Right cardiac atrium (tissue), 5 donors: ENCODE measurements around the gene ANKRD35. TPM values are rescaled to one million over a fixed set of nuclear protein-coding genes. Genes with fewer than 3 reads are reported as not detected.
"Not testable (repeated sequence)": the region's sequence is repeated elsewhere in the genome, so short reads cannot be mapped to it uniquely, and the experiment has no call there.

Source experiments
- ATAC-seq, 2 donors: fragments of 200-7000 bp; cut with Tn5 transposase; one replicate each; pipeline versions ENCODE4 v1.8.0 to v1.9.1; 2020; ENCODE audit warnings: moderate library complexity in 2 of 2, mild to moderate bottlenecking in 1 of 2
- DNase-seq, 3 donors: peaks; one replicate each; pipeline ENCODE4 v3.0.0-alpha.2; 2020
- H3K27ac ChIP-seq: one replicate; pipeline ENCODE4 v1.5.1; 2013; ENCODE audit warnings: mild to moderate bottlenecking, low read length, control low read depth, moderate library complexity
- H3K27me3 ChIP-seq: one replicate; pipeline ENCODE4 v1.6.1; 2013; ENCODE audit not compliant: control insufficient read depth, insufficient read depth
- H3K4me1 ChIP-seq: one replicate; pipeline ENCODE4 v1.6.1; 2013; ENCODE audit warnings: low read length; ENCODE audit not compliant: control insufficient read depth, insufficient read depth
- H3K4me3 ChIP-seq: one replicate; pipeline ENCODE4 v1.5.1; 2013; ENCODE audit warnings: low read length, control low read depth
- H3K9me3 ChIP-seq: one replicate; pipeline ENCODE4 v1.6.1; 2013; ENCODE audit warnings: low read length; ENCODE audit not compliant: control insufficient read depth
- WGBS: extraction: QIAGEN DNeasy Blood & Tissue Kit; methylation state at CpG from one replicate; pipeline ENCODE4 v1.1.7; 2013; 5-methylcytosine and 5-hydroxymethylcytosine counted together
- intact Hi-C, 4 donors: fragments of 100-400 bp; cut with DNase I; formaldehyde crosslinking; loops; one replicate each; pipeline versions ENCODE4 v1.11.0 to v1.14.0; 2022 to 2023
- polyA plus RNA-seq: library from polyadenylated mRNA; stranded (reverse); fragments of 200-250 nt; gene quantifications from one replicate; pipeline ENCODE4 v1.2.3, GENCODE V29; 2013
- total RNA-seq, 4 donors: library from RNA; stranded (reverse); fragmentation: NEBNext Ultra II Directional; extraction: Animal tissue kit (Norgen Biotek cat#: 25700); gene quantifications; one replicate each; pipeline ENCODE4 v1.2.1, GENCODE V29; 2021
- donor health status: healthy with polysubstance abuse.
- donor health status: DM: no; HTN: yes; CAD: no.
- donor health status: DM: no; HTN: no; CAD: no.
- donor health status: DM: no; HTN: yes; CAD: no; lungs with severe emphysema.
- donor health status: DM: yes; HTN: yes; CAD: no.

ANKRD35 gene
- total and polyA plus RNA-seq, 5 donors, result 1.4 to 2.3 (median 2.0) TPM

DNA sequence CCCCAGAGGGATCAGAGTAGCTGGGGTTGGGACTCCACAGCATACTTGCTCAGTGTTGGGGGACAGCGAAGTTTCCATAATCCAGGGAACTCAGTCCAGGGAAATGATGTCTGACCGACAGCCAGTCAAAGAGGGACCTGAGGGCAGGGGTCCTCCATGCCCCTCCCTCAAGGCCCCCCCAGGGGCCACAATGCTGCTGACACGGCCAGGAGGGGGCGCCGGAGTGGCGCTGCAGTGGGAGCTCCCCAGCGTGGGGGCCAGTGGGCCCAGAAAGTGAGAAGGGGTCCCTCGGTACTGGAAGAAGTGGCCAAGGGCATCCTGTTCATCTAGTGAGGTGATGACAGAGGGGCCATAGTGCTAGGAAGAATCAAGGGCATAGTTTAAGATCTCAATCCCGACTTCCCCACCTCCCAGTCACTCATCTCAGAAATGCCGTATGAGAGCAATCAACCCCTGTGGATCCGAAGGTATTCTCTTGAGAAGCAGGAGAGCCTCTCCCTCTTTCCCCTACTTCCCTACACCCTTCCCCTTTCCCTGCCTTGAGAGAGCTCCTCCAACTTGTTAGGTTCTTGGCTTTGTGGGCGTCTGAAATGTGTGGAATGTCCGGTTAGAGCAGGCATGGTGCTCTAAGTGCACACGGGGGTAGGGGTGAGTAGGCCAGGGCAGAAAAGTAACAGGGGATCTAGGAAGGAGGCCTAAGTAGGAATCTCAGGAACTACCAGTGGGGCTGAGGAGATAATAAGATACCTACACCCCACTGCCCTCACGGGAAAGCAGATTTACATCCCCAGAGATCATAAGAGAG lies 36.1 kb downstream of the ANKRD35 start:
- Histone ChIP-seq H3K27me3 (no peaks in the 10 kb centered on the region), H3K4me1 (no peaks in the 10 kb centered on the region), H3K9me3 (no peaks in the 10 kb centered on the region), H3K4me3 (no peak overlapping the region), H3K27ac (no peak overlapping the region)
- DNase-seq, result no peak
- intact Hi-C loops, result loop anchor here in 3 of 4 donors (5.0 to 10.0 kb wide), 3 partner anchors 65 to 165 kb away; partner anchors contain the start of genes ITGA10 (in 1 of the 3) and PEX11B (in 1 of the 3)
- 67% methylated on average over 15 of the region's 15 CpGs for WGBS
- no peak for ATAC-seq

DNA sequence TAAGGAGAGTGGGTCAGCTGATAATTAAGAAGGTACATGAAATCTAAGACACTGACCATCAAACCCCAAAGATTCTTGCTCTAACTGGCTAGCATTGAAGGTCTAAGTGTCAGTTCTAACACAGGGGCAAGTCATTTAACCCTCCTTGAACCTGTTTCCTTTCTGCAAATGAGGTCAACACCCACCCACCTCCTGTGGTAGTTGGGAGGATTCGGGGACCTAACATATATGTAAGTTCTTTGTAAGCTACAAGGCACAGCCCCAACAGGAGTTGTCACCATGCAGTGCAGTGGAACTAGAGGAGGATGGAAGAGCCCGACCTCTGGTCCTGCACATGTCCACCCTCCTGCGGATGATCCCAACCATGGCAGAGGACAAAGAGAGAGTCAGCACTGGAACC lies 37.8 kb downstream of the ANKRD35 start:
- H3K27ac ChIP-seq, result no peak overlapping the region
- DNase-seq, result no peak
- H3K4me1 ChIP-seq, result no peaks in the 10 kb centered on the region
- ATAC-seq, result no peak
- intact Hi-C loops, result loop anchor here in 3 of 4 donors (5.0 to 10.0 kb wide), 3 partner anchors 67 to 167 kb away; partner anchors contain the start of genes ITGA10 (in 1 of the 3) and PEX11B (in 1 of the 3)
- 71% methylated on average over 3 of the region's 3 CpGs for WGBS
- no peaks in the 10 kb centered on the region for H3K27me3 ChIP-seq
- H3K4me3 ChIP-seq, result no peak overlapping the region
- no peaks in the 10 kb centered on the region for H3K9me3 ChIP-seq

GRCh38 chr1:145846201-145846612 lies 39.5 kb downstream of the ANKRD35 start:
- intact Hi-C loops, result loop anchor here in 3 of 4 donors (5.0 to 10.0 kb wide), 3 partner anchors 69 to 169 kb away; partner anchors contain the start of genes ITGA10 (in 1 of the 3) and PEX11B (in 1 of the 3)
- H3K4me3 ChIP-seq, result peak overlapping the region; percentile 63
- DNase-seq (no peak), ATAC-seq (peak; percentile 34 to 63)
- no peaks in the 10 kb centered on the region for H3K4me1 ChIP-seq
- no peaks in the 10 kb centered on the region for H3K9me3 ChIP-seq
- peak overlapping the region; percentile 14 for H3K27ac ChIP-seq
- 61% methylated on average over 3 of the region's 3 CpGs for WGBS
- no peaks in the 10 kb centered on the region for H3K27me3 ChIP-seq

DNA sequence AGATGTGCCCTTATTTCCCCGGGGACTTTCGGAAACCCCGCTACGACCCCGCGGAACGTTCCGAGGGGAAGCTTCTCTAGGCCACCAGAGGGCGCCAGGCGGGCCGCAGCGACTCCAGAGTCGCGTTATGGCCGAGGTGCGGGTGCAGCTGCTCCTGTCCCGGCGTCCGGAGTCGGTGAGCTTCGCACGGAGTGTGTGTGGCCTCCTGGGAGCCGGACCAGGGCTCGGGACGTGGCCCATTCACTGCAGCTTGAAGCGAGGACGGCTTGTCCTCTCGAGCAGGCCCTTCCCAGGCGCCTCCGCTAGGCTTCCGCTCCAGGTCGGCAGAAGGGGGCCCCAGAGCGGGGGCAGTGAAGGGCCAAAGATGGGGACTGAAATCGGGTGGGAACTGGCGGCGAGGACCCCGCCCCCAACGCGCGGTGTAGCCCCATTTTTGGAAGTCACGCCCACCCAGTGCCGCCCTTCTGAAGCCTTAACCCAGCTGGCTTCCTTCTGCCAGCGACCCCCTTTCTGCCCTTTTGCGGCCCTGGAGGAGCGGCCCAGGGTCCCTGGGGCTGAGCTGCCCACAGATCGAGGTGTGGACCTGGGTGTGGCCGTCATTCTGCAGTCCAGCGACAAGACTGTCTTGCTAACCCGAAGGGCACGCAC lies 40.0 kb downstream of the ANKRD35 start, which contains the start of gene NUDT17:
TSS of gene NUDT17 (plus strand) at position 117 of the 648 bp plus-strand sequence. CDS start at position 128, 11 bp downstream.
- H3K27ac ChIP-seq, result peak within 1 kb of the TSS; percentile 63
- DNase-seq (peak; percentile 87 to 94 (median 92)), ATAC-seq (peak; percentile 85 to 88)
- H3K27me3 ChIP-seq, result no peaks in the 10 kb centered on the region
- H3K4me1 ChIP-seq, result no peaks in the 10 kb centered on the region
- 1% methylated on average over 50 of the region's 50 CpGs for WGBS
- H3K4me3 ChIP-seq, result peak within 1 kb of the TSS; percentile 63
- intact Hi-C loops, result loop anchor here in 3 of 4 donors (5.0 to 10.0 kb wide), 3 partner anchors 69 to 169 kb away; partner anchors contain the start of genes ITGA10 (in 1 of the 3) and PEX11B (in 1 of the 3)
- H3K9me3 ChIP-seq, result no peaks in the 10 kb centered on the region

GRCh38 chr1:145845144-145845513 lies 40.5 kb downstream of the ANKRD35 start:
- 14% methylated on average over 4 of the region's 4 CpGs for WGBS
- peak overlapping the region; percentile 63 for H3K4me3 ChIP-seq
- H3K27ac ChIP-seq, result no peak overlapping the region
- H3K27me3 ChIP-seq, result no peaks in the 10 kb centered on the region
- peak; percentile 15 to 51 for ATAC-seq
- no peaks in the 10 kb centered on the region for H3K9me3 ChIP-seq
- intact Hi-C loops, result loop anchor here in 3 of 4 donors (5.0 to 10.0 kb wide), 3 partner anchors 70 to 170 kb away; partner anchors contain the start of genes ITGA10 (in 1 of the 3) and PEX11B (in 1 of the 3)
- no peaks in the 10 kb centered on the region for H3K4me1 ChIP-seq
- DNase-seq, result no peak

- Histone ChIP-seq H3K9me3 (no peaks in the 10 kb centered on the region), H3K4me1 (no peaks in the 10 kb centered on the region), H3K27me3 (no peaks in the 10 kb centered on the region), H3K27ac (no peak overlapping the region), H3K4me3 (no peak overlapping the region)
- ATAC-seq (no peak), DNase-seq (no peak)
- 94% methylated on average over 3 of the region's 3 CpGs for WGBS
- intact Hi-C loops, result loop anchor here in 3 of 4 donors (5.0 to 10.0 kb wide), 3 partner anchors 72 to 172 kb away; partner anchors contain the start of genes ITGA10 (in 1 of the 3) and PEX11B (in 1 of the 3)
Observed at GRCh38 chr1:145843031-145843430, 42.6 kb downstream of the ANKRD35 start.

- H3K4me1 ChIP-seq, result no peaks in the 10 kb centered on the region
- DNase-seq (no peak), ATAC-seq (no peak)
- 94% methylated on average over 1 of the region's 1 CpG for WGBS
- no peak overlapping the region for H3K27ac ChIP-seq
- H3K4me3 ChIP-seq, result no peak overlapping the region
- H3K27me3 ChIP-seq, result no peaks in the 10 kb centered on the region
- no peaks in the 10 kb centered on the region for H3K9me3 ChIP-seq
- intact Hi-C loops, result no loop called here
Observed at GRCh38 chr1:145837656-145838055, 48.0 kb downstream of the ANKRD35 start.

DNA sequence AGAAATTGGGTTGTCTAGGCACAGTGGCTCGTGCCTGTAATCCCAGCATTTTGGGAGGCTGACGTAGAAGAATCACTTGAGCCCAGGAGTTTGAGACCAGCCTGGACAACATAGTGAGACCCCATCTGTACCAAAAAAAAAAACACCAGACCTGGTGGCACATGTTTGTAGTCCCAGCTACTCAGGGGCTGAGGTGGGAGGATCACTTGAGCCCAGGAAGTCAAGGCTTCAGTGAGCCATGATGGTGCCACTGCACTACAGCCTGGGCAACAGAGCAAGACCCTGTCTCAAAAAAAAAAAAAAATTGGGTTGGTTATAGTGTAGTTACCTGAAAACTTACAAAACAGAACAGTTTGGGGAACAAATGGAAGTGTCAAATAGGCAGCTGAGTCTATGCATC lies 54.9 kb downstream of the ANKRD35 start:
- H3K4me3 ChIP-seq, ATAC-seq, H3K4me1 ChIP-seq, H3K27me3 ChIP-seq, H3K9me3 ChIP-seq, intact Hi-C loops, DNase-seq, H3K27ac ChIP-seq: not testable (repeated sequence)
- WGBS, result 99% methylated on average over 2 of the region's 2 CpGs

DNA sequence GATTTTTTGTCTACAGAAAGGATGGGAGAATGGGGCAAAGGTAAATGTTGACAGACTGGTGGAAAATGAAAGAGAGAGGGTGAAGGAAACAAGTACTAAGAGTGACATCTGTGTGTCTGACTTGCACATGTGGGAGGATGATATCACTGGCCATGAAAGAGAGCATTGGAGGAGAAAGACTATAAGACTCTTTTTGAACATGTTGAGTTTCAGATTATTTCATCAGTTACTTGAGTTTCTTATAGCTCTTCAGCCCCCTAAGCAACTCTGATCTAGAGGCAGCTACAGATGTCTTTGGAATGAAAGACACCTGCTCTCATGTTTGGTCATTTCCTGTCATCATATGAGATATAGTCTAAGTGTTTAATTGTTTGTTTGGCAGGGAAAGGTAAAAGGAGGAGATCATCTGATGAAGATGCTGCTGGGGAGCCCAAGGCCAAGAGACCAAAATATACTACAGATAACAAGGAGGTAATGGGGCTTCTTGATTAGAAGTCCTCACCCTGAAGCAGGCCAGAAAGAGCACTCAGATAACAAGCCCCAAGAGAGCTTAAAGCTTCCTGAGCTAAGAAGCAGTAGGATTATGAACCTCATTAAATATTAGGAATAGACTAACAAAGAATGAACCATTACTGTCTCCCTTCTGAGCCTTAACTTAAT lies 57.2 kb downstream of the ANKRD35 start:
- no peaks in the 10 kb centered on the region for H3K9me3 ChIP-seq
- ATAC-seq (no peak), DNase-seq (no peak)
- intact Hi-C loops, result no loop called here
- H3K4me1 ChIP-seq, result peaks cover 3% of the 10 kb centered on the region
- no peak overlapping the region for H3K4me3 ChIP-seq
- no peak overlapping the region for H3K27ac ChIP-seq
- H3K27me3 ChIP-seq, result no peaks in the 10 kb centered on the region

- H3K27me3 ChIP-seq, result no peaks in the 10 kb centered on the region
- no peaks in the 10 kb centered on the region for H3K9me3 ChIP-seq
- H3K27ac ChIP-seq, result no peak overlapping the region
- peaks cover 3% of the 10 kb centered on the region for H3K4me1 ChIP-seq
- H3K4me3 ChIP-seq, result no peak overlapping the region
- intact Hi-C loops, result no loop called here
- DNase-seq, result no peak
- ATAC-seq, result no peak
Observed at GRCh38 chr1:145827966-145828365, 57.7 kb downstream of the ANKRD35 start.
